ENCODE results near the gene OR2J2. TPM values are rescaled to one million over a fixed set of nuclear protein-coding genes. Genes with fewer than 3 reads are reported as not detected.
"Not testable (repeated sequence)": the region's sequence is repeated elsewhere in the genome, so short reads cannot be mapped to it uniquely, and the experiment has no call there.

Gene OR2J2
- total and polyA plus RNA-seq, 2 of the 4 experiments (the other 2 are of a cell fraction) = not detected

DNA sequence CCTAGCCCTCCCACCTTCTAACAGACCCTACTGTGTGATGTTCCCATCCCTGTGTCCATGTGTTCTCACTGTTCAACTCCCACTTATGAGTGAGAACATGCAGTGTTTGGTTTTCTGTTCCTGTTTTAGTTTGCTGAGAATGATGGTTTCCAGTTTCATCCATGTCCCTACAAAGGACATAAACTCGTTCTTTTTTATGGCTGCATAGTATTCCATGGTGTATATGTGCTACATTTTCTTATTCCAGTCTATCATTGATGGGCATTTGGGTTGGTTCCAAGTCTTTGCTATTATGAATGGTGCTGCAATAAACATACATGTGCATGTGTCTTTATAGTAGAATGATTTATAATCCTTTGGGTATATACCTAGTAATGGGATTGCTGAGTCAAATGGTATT, 18.0 kb downstream of the OR2J2 start:
- H4K5ac ChIP-seq (ENCODE audit: low read depth, low read length); intact Hi-C loops (cut with micrococcal nuclease); H4K8ac ChIP-seq (ENCODE audit: low read depth in 2 of 2, low read length in 2 of 2); H3K18ac ChIP-seq (ENCODE audit: low read depth, low read length); H4K20me1 ChIP-seq (ENCODE audit: insufficient read depth, low read length); H3K9ac ChIP-seq (ENCODE audit: low read depth, low read length); H2AK9ac ChIP-seq (replicated peaks; ENCODE audit: low read depth, low read length, poor library complexity); H3K36me3 ChIP-seq (ENCODE audit: control insufficient read depth, insufficient read depth, low read length); H3K27me3 ChIP-seq (ENCODE audit: control insufficient read depth, insufficient read depth, low read length); H2BK120ac ChIP-seq (ENCODE audit: low read depth, low read length); H3K4ac ChIP-seq (ENCODE audit: low read depth, low read length); H2AFZ ChIP-seq (replicated peaks; ENCODE audit: low read length, poor library complexity); H3K4me2 ChIP-seq (ENCODE audit: low read depth, low read length); POLR2A ChIA-PET (ENCODE audit: unreplicated experiment); H3K4me1 ChIP-seq (ENCODE audit: control insufficient read depth, insufficient read depth, low read length); H3K79me1 ChIP-seq (ENCODE audit: low read depth in 1 of 2, low read length in 2 of 2); H3K9me1 ChIP-seq (ENCODE audit: insufficient read depth, low read length); H2AK5ac ChIP-seq (ENCODE audit: low read depth, low read length); ATAC-seq (ENCODE audit: low read depth); H3K56ac ChIP-seq (ENCODE audit: extremely low read depth, insufficient read depth, low read length); BruUV-seq (replicated peaks); H3K14ac ChIP-seq (replicated peaks; ENCODE audit: low read depth, low read length); DNase-seq; dilution Hi-C loops (cut with HindIII; ENCODE audit: low sequenced_read_pairs, unreplicated experiment); CTCF ChIA-PET; H3K23ac ChIP-seq (ENCODE audit: low read depth, low read length); H2BK20ac ChIP-seq (ENCODE audit: low read depth, low read length); H3K9me3 ChIP-seq (ENCODE audit: control insufficient read depth, insufficient read depth, low read length); in situ Hi-C loops (cut with MboI; ENCODE audit: low sequenced_read_pairs); H4K91ac ChIP-seq (ENCODE audit: insufficient read depth, low read depth, low read length); H2BK5ac ChIP-seq (ENCODE audit: low read depth, low read length, poor library complexity, severe bottlenecking); H3K27ac ChIP-seq (ENCODE audit: insufficient read depth, low read length); H3K4me3 ChIP-seq (ENCODE audit: insufficient read depth, low read depth, low read length); H2BK15ac ChIP-seq (ENCODE audit: low read depth, low read length): not testable (repeated sequence)
- no CpG with 5 or more reads among the region's 1 CpG for WGBS, 2 experiments (ENCODE audit: extremely low coverage in 2 of 2, insufficient read length in 1 of 2)

All from IMR-90 (cell line).